Mucosa of descending colon (tissue), 3 donors: Measurements from ENCODE around the gene YBX3. TPM values are rescaled to one million over a fixed set of nuclear protein-coding genes. Genes with fewer than 3 reads are reported as not detected.

Source experiments
- ATAC-seq: fragments of 200-7000 bp; cut with Tn5 transposase; one replicate; pipeline ENCODE4 v1.9.1; 2020; ENCODE audit warnings: mild to moderate bottlenecking, moderate library complexity
- DNase-seq, 3 donors: peaks; one replicate each; pipeline ENCODE4 v3.0.0-alpha.2; 2020
- H3K36me3 ChIP-seq: fragments of 200-600 bp; one replicate; pipeline ENCODE4 v1.8.0; 2021; ENCODE audit warnings: low read depth, mild to moderate bottlenecking
- H3K4me1 ChIP-seq: fragments of 200-600 bp; one replicate; pipeline ENCODE4 v1.8.0; 2021; ENCODE audit warnings: low read depth, mild to moderate bottlenecking
- H3K4me3 ChIP-seq: fragments of 200-600 bp; one replicate; pipeline ENCODE4 v1.8.0; 2021; ENCODE audit warnings: mild to moderate bottlenecking
- H3K9me3 ChIP-seq: fragments of 200-600 bp; one replicate; pipeline ENCODE4 v1.8.0; 2021; ENCODE audit warnings: mild to moderate bottlenecking
- CTCF ChIP-seq: fragments of 200-600 bp; IDR thresholded peaks from one replicate; pipeline ENCODE4 v1.8.0; 2022; ENCODE audit warnings: antibody characterized with exemption, mild to moderate bottlenecking
- intact Hi-C, 2 donors: fragments of 100-400 bp; cut with DNase I in 1 of 2; cut with micrococcal nuclease in 1 of 2; formaldehyde crosslinking; loops; one replicate each; pipeline versions ENCODE4 v1.11.0 to v1.11.1; 2022; cut with DNase I, micrococcal nuclease
- long read RNA-seq, 2 donors: library from polyadenylated mRNA; unstranded; transcript quantifications; one replicate each; pipeline ENCODE4 v2.0.0, GENCODE V29; 2019 to 2021
- total RNA-seq, 3 donors: library from RNA; stranded (reverse); fragmentation: NEBNext Ultra II Directional in 2 of 3; extraction: Animal tissue kit (Norgen Biotek cat#: 25700) in 2 of 3; gene quantifications; one replicate each; pipeline versions ENCODE4 v1.2.1 to v1.2.4, GENCODE V29; 2021 to 2023
- donor health status: DM: no; HTN: no; CAD: no; lungs with moderate emphysema.
- donor health status: DM: no; HTN: no; CAD: no.
- donor health status: DM: no; HTN: yes; CAD: no.

YBX3 gene
- 100 to 1,000 TPM; 120 to 373 (median 193) TPM for total RNA-seq
- long read RNA-seq, donor 1, transcript YBX3-201 (10 exons, 1,796 nt) = major isoform, 371 of 770 reads
- long read RNA-seq, donor 1, transcript YBX3-202 (9 exons, 1,708 nt) = minor isoform, 300 of 770 reads
- long read RNA-seq, donor 1, partial matches to known transcripts = 11 of 770 reads
- long read RNA-seq, donor 1, other reads (novel, unspliced or antisense) = 84 of 770 reads
- long read RNA-seq, donor 2, partial matches to known transcripts = 0 of 6 reads
- long read RNA-seq, donor 2, other reads (novel, unspliced or antisense) = 5 of 6 reads

DNA sequence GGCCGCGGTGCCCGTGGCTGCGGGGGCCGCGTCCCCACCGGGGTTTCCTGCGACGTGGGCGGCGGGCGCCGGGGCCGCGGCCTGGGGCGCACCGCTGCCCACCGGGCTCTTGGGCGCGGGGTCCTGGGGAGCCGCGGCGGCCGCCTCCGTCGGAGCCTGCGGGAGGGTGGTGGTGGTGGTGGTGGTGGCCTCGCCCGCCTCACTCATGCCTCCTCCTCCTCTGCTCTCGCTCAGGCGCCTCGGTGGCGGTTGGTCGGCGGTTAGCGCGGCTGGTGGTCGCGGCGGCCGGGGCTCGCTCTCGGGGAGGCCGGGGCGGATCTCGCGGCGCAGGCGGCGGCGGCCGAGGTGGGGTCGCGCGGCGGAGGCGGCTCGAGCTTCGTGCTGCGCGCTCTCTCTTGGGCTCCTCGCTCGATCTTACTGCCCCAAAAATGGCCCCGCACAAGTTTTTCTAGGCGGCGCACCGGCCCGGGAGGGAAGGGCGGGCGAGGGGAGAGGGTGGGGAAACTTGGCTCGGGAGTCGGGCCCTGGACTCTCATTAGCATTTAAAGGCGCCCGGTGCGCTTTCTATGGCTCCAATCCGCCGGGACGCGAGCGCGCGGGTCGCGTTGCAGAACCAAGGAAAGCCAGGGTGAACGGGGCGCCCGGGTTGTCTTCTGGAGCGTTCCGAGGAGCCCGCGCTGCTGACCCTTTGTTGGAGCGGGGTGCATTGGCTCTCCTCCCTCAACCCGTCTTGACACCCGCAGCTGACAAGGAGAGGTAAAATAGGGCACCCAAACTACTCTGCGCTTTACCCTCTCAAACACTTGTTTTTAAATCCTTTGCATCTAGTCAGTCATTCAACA, at the start of gene YBX3:
Gene YBX3, minus strand, starts transcription at position 419 of the 842 bp plus-strand sequence. Its CDS starts 212 bp downstream, at position 207.
- H3K36me3 ChIP-seq = no peaks in the 10 kb centered on the region
- peak within 1 kb of the TSS; percentile 86 for H3K4me3 ChIP-seq
- DNase-seq = peak; percentile 88 to 90 (median 88)
- no peak for TF ChIP-seq CTCF
- peaks cover 22% of the 10 kb centered on the region for H3K4me1 ChIP-seq
- peak; percentile 83 for ATAC-seq
- intact Hi-C loops = no loop called here
- no peaks in the 10 kb centered on the region for H3K9me3 ChIP-seq

- ATAC-seq (no peak), DNase-seq (no peak)
- no peak for TF ChIP-seq CTCF
- Histone ChIP-seq H3K9me3 (no peaks in the 10 kb centered on the region), H3K36me3 (no peaks in the 10 kb centered on the region), H3K4me3 (no peak overlapping the region), H3K4me1 (no peaks in the 10 kb centered on the region)
- intact Hi-C loops = loop anchor here (5.0 to 10.0 kb wide), 4 partner anchors 424 to 714 kb away; no protein-coding TSS in a partner anchor
Observed at GRCh38 chr12:10771132-10771733, 48.1 kb upstream of the YBX3 start.

- ATAC-seq (no peak), DNase-seq (no peak)
- Histone ChIP-seq H3K36me3 (no peaks in the 10 kb centered on the region), H3K9me3 (peaks cover 16% of the 10 kb centered on the region), H3K4me3 (no peak overlapping the region), H3K4me1 (no peaks in the 10 kb centered on the region)
- TF ChIP-seq CTCF = no peak
- intact Hi-C loops = no loop called here
Observed at GRCh38 chr12:10759657-10760056, 36.5 kb upstream of the YBX3 start.

DNA sequence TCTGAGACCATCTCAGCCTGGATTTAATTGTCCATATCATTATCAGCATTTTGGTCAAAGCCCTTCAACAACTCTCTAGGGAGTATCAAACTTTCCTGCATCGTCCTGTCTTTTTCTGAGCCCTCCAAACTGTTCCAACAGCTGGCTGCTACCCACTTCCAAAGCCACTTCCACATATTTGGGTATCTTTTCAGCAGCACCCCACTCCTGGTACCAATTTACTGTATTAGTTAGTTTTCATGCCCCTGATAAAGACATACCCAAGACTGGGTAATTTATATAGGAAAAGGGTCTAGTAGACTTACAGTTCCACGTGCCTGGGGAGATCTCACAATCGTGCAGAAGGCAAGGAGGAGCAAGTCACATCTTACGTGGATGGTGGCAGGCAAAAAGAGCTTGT, 33.1 kb upstream of the YBX3 start:
- no peak for ATAC-seq

More for the DNA sequence above, 33.1 kb upstream of the YBX3 start:
- Histone ChIP-seq H3K9me3 (peaks cover 16% of the 10 kb centered on the region), H3K4me1 (no peaks in the 10 kb centered on the region), H3K36me3 (no peaks in the 10 kb centered on the region), H3K4me3 (no peak overlapping the region)
- intact Hi-C loops = no loop called here
- no peak for DNase-seq
- no peak for TF ChIP-seq CTCF
